Gastrocnemius medialis (tissue), 4 donors: Measurements from ENCODE around the gene CALR.

ENCODE experiments used
- CTCF ChIP-seq, 5 experiments: fragments of 450-650 bp in 3 of 5; fragments of 200-600 bp in 2 of 5; sonication (generic) in 2 of 5; IDR thresholded peaks in 4 of 5; conservative IDR thresholded peaks in 1 of 5; 1 replicate in 4 of 5; 2 replicates in 1 of 5; pipeline ENCODE4 v1.5.1; 2016 to 2019; ENCODE audit warnings: antibody characterized with exemption in 5 of 5, mild to moderate bottlenecking in 3 of 5, moderate library complexity in 3 of 5
- POLR2A ChIP-seq, 2 donors: fragments of 450-650 bp; IDR thresholded peaks; one replicate each; pipeline ENCODE4 v1.6.1; 2017; ENCODE audit warnings: antibody characterized with exemption in 2 of 2, mild to moderate bottlenecking in 2 of 2, moderate library complexity in 2 of 2

DNA sequence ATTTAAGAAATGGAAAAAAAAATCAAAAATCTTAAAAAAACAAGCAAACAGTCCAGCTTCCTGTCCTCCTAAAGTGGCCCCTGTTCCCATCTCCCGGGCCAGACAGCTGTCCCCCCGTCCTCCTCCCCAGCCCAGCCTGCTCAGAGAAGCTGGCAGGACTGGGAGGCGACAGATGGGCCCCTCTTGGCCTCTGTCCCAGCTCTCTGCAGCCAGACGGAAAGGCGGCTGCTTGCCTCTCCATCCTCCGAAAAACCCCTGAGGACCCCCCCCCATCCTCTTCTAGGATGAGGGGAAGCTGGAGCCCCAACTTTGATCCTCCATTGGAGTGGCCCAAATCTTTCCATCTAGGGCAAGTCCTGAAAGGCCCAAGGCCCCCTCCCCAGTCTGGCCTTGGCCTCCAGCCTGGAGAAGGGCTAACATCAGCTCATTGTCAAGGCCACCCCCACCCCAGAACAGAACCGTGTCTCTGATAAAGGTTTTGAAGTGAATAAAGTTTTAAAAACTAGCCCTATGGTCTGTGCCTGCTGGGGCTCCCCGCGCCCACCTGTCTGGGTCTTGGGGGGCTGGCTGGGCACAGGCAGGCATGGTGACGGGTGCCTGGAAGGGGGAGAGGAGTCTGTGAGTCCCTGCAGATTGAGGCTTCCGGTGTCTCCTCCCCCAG, 14.9 kb downstream of the CALR start:
- TF ChIP-seq CTCF (IDR thresholded peaks at IDR 0.05 in 4 of 5, conservative IDR thresholded peaks at IDR 0.05 in 1 of 5), result no peak
- no peak for TF ChIP-seq POLR2A (IDR thresholded peaks at IDR 0.05)
